MCF 10A (cell line): Measurements from ENCODE around the gene MAN2A1. TPM values are rescaled to one million over a fixed set of nuclear protein-coding genes. Genes with fewer than 3 reads are reported as not detected.

Experiments used
- BruUV-seq: library from RNA; stranded (reverse); fragments of 400-500 nt; replicated peaks from 2 replicates; lab custom pipeline; 2021; lab: Mats Ljungman, UMichigan
- CTCF ChIA-PET: fragments of 300-600 bp; sonication (Branson Sonifier 250); formaldehyde crosslinking; extraction: SDS; loops from one replicate; lab custom pipeline; 2021; ENCODE audit warnings: antibody characterized with exemption, inconsistent platforms; lab: Yijun Ruan, JAX
- POLR2A ChIA-PET: fragments of 300-600, 350-650 bp; sonication (Branson Sonifier 250); formaldehyde crosslinking; extraction: SDS; loops from one replicate; lab custom pipeline; 2020; ENCODE audit warnings: antibody characterized with exemption, inconsistent platforms; lab: Yijun Ruan, JAX
- DNase-seq: peaks from one replicate; pipeline ENCODE4 v3.0.0-alpha.2; 2018; ENCODE audit not compliant: unreplicated experiment
- H3K27ac Mint-ChIP-seq: one replicate; pipeline ENCODE4 v1.8.0; 2022; ENCODE audit warnings: mild to moderate bottlenecking, low read depth, mixed read lengths; ENCODE audit not compliant: unreplicated experiment
- H3K27me3 Mint-ChIP-seq: one replicate; pipeline ENCODE4 v1.8.0; 2022; ENCODE audit warnings: mixed read lengths; ENCODE audit not compliant: insufficient read depth, unreplicated experiment
- H3K36me3 Mint-ChIP-seq: one replicate; pipeline ENCODE4 v1.8.0; 2022; ENCODE audit warnings: mild to moderate bottlenecking, moderate library complexity, mixed read lengths; ENCODE audit not compliant: insufficient read depth, unreplicated experiment
- H3K4me1 Mint-ChIP-seq: one replicate; pipeline ENCODE4 v1.8.0; 2022; ENCODE audit warnings: mixed read lengths; ENCODE audit not compliant: insufficient read depth, unreplicated experiment
- H3K4me3 Mint-ChIP-seq: one replicate; pipeline ENCODE4 v1.8.0; 2022; ENCODE audit warnings: mild to moderate bottlenecking, moderate library complexity, mixed read lengths; ENCODE audit not compliant: unreplicated experiment
- H3K9me3 Mint-ChIP-seq: one replicate; pipeline ENCODE4 v1.8.0; 2022; ENCODE audit warnings: mixed read lengths; ENCODE audit not compliant: unreplicated experiment
- CTCF ChIP-seq: fragments of 200-600 bp; IDR thresholded peaks from one replicate; pipeline ENCODE4 v1.8.0; 2022; ENCODE audit warnings: antibody characterized with exemption, mild to moderate bottlenecking; ENCODE audit not compliant: unreplicated experiment
- intact Hi-C: fragments of 100-400 bp; cut with micrococcal nuclease; formaldehyde crosslinking; loops from 2 replicates; pipeline ENCODE4 v1.14.1; 2022
- total RNA-seq: library from RNA; stranded (reverse); gene quantifications from 2 replicates; pipeline ENCODE4 v1.2.3, GENCODE V29; 2022

The MAN2A1 gene
- total RNA-seq, 1 experiment from 2014 or later: 44.1 TPM

GRCh38 chr5:109805883-109806282, 116.2 kb downstream of the MAN2A1 start:
- H3K36me3 Mint-ChIP-seq: peaks cover 29% of the 10 kb centered on the region
- BruUV-seq: no TSS peak
- H3K4me1 Mint-ChIP-seq: no peaks in the 10 kb centered on the region
- H3K9me3 Mint-ChIP-seq: peaks cover 8% of the 10 kb centered on the region
- H3K4me3 Mint-ChIP-seq: no peak overlapping the region
- no peak for DNase-seq
- POLR2A ChIA-PET: no interaction called here
- intact Hi-C loops: no loop called here
- CTCF ChIA-PET: no interaction called here
- no peak overlapping the region for H3K27ac Mint-ChIP-seq
- TF ChIP-seq CTCF: no peak
- no peaks in the 10 kb centered on the region for H3K27me3 Mint-ChIP-seq

GRCh38 chr5:109812698-109813097, 123.0 kb downstream of the MAN2A1 start:
- H3K27me3 Mint-ChIP-seq: no peaks in the 10 kb centered on the region
- H3K4me1 Mint-ChIP-seq: no peaks in the 10 kb centered on the region
- POLR2A ChIA-PET: interaction anchor here (1.7 kb wide), 1 partner anchor 10 kb away, joined by 4 read pairs; no protein-coding TSS in a partner anchor
- no peak for DNase-seq
- no peak overlapping the region for H3K4me3 Mint-ChIP-seq
- CTCF ChIA-PET: interaction anchor here (0.6 kb wide), 1 partner anchor 108 kb away, joined by 3 read pairs; no protein-coding TSS in a partner anchor
- H3K9me3 Mint-ChIP-seq: peaks cover 8% of the 10 kb centered on the region
- no peak for TF ChIP-seq CTCF
- no TSS peak for BruUV-seq
- H3K36me3 Mint-ChIP-seq: peaks cover 31% of the 10 kb centered on the region
- no peak overlapping the region for H3K27ac Mint-ChIP-seq
- intact Hi-C loops: no loop called here

- no peaks in the 10 kb centered on the region for H3K27me3 Mint-ChIP-seq
- no peaks in the 10 kb centered on the region for H3K9me3 Mint-ChIP-seq
- H3K4me1 Mint-ChIP-seq: no peaks in the 10 kb centered on the region
- no peak overlapping the region for H3K27ac Mint-ChIP-seq
- peaks cover 27% of the 10 kb centered on the region for H3K36me3 Mint-ChIP-seq
- intact Hi-C loops: no loop called here
- no peak for DNase-seq
- TF ChIP-seq CTCF: no peak
- ChIA-PET CTCF (interaction anchor here (0.7 kb wide), 2 partner anchors 9 to 14 kb away, joined by 3 read pairs; no protein-coding TSS in a partner anchor), POLR2A (no interaction called here)
- no peak overlapping the region for H3K4me3 Mint-ChIP-seq
- no TSS peak for BruUV-seq
These were observed 127.0 kb downstream of the MAN2A1 start for GRCh38 chr5:109816732-109817131.

- ChIA-PET CTCF (interaction anchor here (0.7 kb wide), 1 partner anchor 517 kb away, joined by 4 read pairs; no protein-coding TSS in a partner anchor), POLR2A (no interaction called here)
- no peak for DNase-seq
- no peaks in the 10 kb centered on the region for H3K9me3 Mint-ChIP-seq
- peaks cover 32% of the 10 kb centered on the region for H3K36me3 Mint-ChIP-seq
- no peaks in the 10 kb centered on the region for H3K27me3 Mint-ChIP-seq
- no peak for TF ChIP-seq CTCF
- intact Hi-C loops: no loop called here
- BruUV-seq: no TSS peak
- peaks cover 2% of the 10 kb centered on the region for H3K4me1 Mint-ChIP-seq
- H3K27ac Mint-ChIP-seq: no peak overlapping the region
- no peak overlapping the region for H3K4me3 Mint-ChIP-seq
These were observed 130.2 kb downstream of the MAN2A1 start for GRCh38 chr5:109819878-109820277.
